Spleen (tissue), 11 donors: Measurements from ENCODE around the gene KLF13. TPM values are rescaled to one million over a fixed set of nuclear protein-coding genes. Genes with fewer than 3 reads are reported as not detected.

ENCODE experiments used
- DNase-seq: peaks from one replicate; pipeline ENCODE4 v3.0.0-alpha.2; 2020
- H3K27ac ChIP-seq, 8 donors: fragments of 200-600 bp; sonication (generic) in 7 of 8; 1 replicate in 4 of 8; 2 replicates in 4 of 8; pipeline versions ENCODE4 v1.5.0 to v1.8.0; 2016 to 2021; ENCODE audit warnings: inconsistent platforms in 4 of 8, mild to moderate bottlenecking in 4 of 8, moderate library complexity in 1 of 8
- H3K27me3 ChIP-seq, 7 donors: fragments of 200-600 bp; sonication (generic) in 6 of 7; replicated peaks in 1 of 7; 1 replicate in 4 of 7; 2 replicates in 3 of 7; pipeline versions ENCODE4 v1.5.0 to v1.8.0; 2016 to 2021; ENCODE audit warnings: inconsistent platforms in 3 of 7, mild to moderate bottlenecking in 1 of 7
- H3K36me3 ChIP-seq, 6 donors: fragments of 200-600 bp; sonication (generic) in 5 of 6; 1 replicate in 4 of 6; 2 replicates in 2 of 6; pipeline versions ENCODE4 v1.5.0 to v1.8.0; 2016 to 2021; ENCODE audit warnings: inconsistent platforms in 2 of 6
- H3K4me1 ChIP-seq, 6 donors: fragments of 200-600 bp; sonication (generic) in 5 of 6; 1 replicate in 3 of 6; 2 replicates in 3 of 6; pipeline versions ENCODE4 v1.5.0 to v1.8.0; 2016 to 2021; ENCODE audit warnings: inconsistent platforms in 3 of 6
- H3K4me3 ChIP-seq, 8 donors: fragments of 200-600 bp; sonication (generic) in 7 of 8; 1 replicate in 4 of 8; 2 replicates in 4 of 8; pipeline versions ENCODE4 v1.5.0 to v1.8.0; 2016 to 2021; ENCODE audit warnings: inconsistent platforms in 4 of 8, mild to moderate bottlenecking in 4 of 8, moderate library complexity in 2 of 8
- H3K9me3 ChIP-seq, 8 donors: fragments of 200-600 bp; sonication (generic) in 7 of 8; 1 replicate in 4 of 8; 2 replicates in 4 of 8; pipeline versions ENCODE4 v1.5.0 to v1.8.0; 2016 to 2021; ENCODE audit warnings: inconsistent platforms in 4 of 8
- CTCF ChIP-seq, 11 experiments: fragments of 200-600 bp in 7 of 11; fragments of 450-650 bp in 4 of 11; sonication (generic) in 4 of 11; IDR thresholded peaks in 8 of 11; conservative IDR thresholded peaks in 3 of 11; 1 replicate in 7 of 11; 2 replicates in 4 of 11; pipeline versions ENCODE4 v1.4.0 to v1.8.0; 2016 to 2021; ENCODE audit warnings: antibody characterized with exemption in 11 of 11, inconsistent platforms in 4 of 11, mild to moderate bottlenecking in 1 of 11
- POLR2A ChIP-seq, 3 donors: fragments of 450-650 bp; IDR thresholded peaks; one replicate each; pipeline ENCODE4 v1.5.1; 2017; ENCODE audit warnings: antibody characterized with exemption in 3 of 3, mild to moderate bottlenecking in 1 of 3
- POLR2AphosphoS5 ChIP-seq, 3 donors: sonication (generic); formaldehyde crosslinking; IDR thresholded peaks; one replicate each; pipeline ENCODE4 v1.5.1; 2017; ENCODE audit warnings: antibody characterized with exemption in 3 of 3
- WGBS, 5 donors: extraction: QIAGEN DNeasy Blood & Tissue Kit in 3 of 5; methylation state at CpG; one replicate each; pipeline versions ENCODE4 v1.1.5 to v1.1.7; 2013 to 2018; 5-methylcytosine and 5-hydroxymethylcytosine counted together
- intact Hi-C: fragments of 100-400 bp; cut with DNase I; formaldehyde crosslinking; loops from one replicate; pipeline ENCODE4 v1.15.0; 2023; ENCODE audit warnings: low total_unique reads
- polyA plus RNA-seq, 3 donors: library from polyadenylated mRNA; stranded (reverse); fragments of 200-250 nt; gene quantifications; one replicate each; pipeline ENCODE4 v1.2.1, GENCODE V29; 2013
- total RNA-seq, 7 donors: library from RNA; depleted of rRNA in 3 of 7; stranded (reverse); fragments of >200 nt in 3 of 7; fragmentation: NEBNext Ultra II Directional in 4 of 7; extraction: Animal tissue kit (Norgen Biotek cat#: 25700) in 4 of 7; gene quantifications; one replicate each; pipeline versions ENCODE4 v1.1.0 to v1.2.1, GENCODE V29; 2016 to 2021
- donor health status: healthy with polysubstance abuse.
- donor health status: DM: no; HTN: no; CAD: no; lungs with moderate emphysema.
- donor health status: DM: no; HTN: no; CAD: no.
- donor health status: Bipolar disorder and iron deficiency.
- donor health status: healthy.
- donor health status: DM: no; HTN: no; CAD: no.
- donor health status: DM: yes; HTN: yes; CAD: no.

KLF13 gene
- total and polyA plus RNA-seq, 10 donors, result 21.8 to 111 (median 81.4) TPM

- intact Hi-C loops, result no loop called here
These were observed 12.3 kb upstream of the KLF13 start for GRCh38 chr15:31314380-31314779.

GRCh38 chr15:31316135-31316795 lies 10.4 kb upstream of the KLF13 start:
- DNase-seq, result no peak

More at GRCh38 chr15:31314380-31314779, 12.3 kb upstream of the KLF13 start:
- Histone ChIP-seq H3K4me1 (peaks cover 0 to 11% (median under 1%) of the 10 kb centered on the region in 6 donors), H3K27me3 (no peaks in the 10 kb centered on the region), H3K9me3 (peaks cover 0 to 13% (median 11%) of the 10 kb centered on the region in 8 donors), H3K27ac (no peak overlapping the region), H3K36me3 (no peaks in the 10 kb centered on the region), H3K4me3 (no peak overlapping the region)
- DNase-seq, result no peak
- WGBS, 5 donors, result 89 to 94% (median 90%) methylated on average over 9 to 12 of the region's 12 CpGs
- TF ChIP-seq POLR2A (IDR thresholded peaks at IDR 0.05), result no peak
- no peak for TF ChIP-seq CTCF (IDR thresholded peaks at IDR 0.05 in 8 of 11, conservative IDR thresholded peaks at IDR 0.05 in 3 of 11)
- TF ChIP-seq POLR2AphosphoS5 (IDR thresholded peaks at IDR 0.05), result no peak

GRCh38 chr15:31317017-31317416 lies 9.6 kb upstream of the KLF13 start:
- H3K27ac ChIP-seq, result no peak overlapping the region
- H3K9me3 ChIP-seq, result peaks cover 0 to 16% (median 11%) of the 10 kb centered on the region in 8 donors
- TF ChIP-seq CTCF (IDR thresholded peaks at IDR 0.05 in 8 of 11, conservative IDR thresholded peaks at IDR 0.05 in 3 of 11), result no peak
- H3K36me3 ChIP-seq, result no peaks in the 10 kb centered on the region
- no peak overlapping the region for H3K4me3 ChIP-seq
- intact Hi-C loops, result no loop called here
- peaks cover 0 to 22% (median 3%) of the 10 kb centered on the region in 6 donors for H3K4me1 ChIP-seq
- no peak for DNase-seq
- H3K27me3 ChIP-seq, result no peaks in the 10 kb centered on the region
- WGBS, 5 donors, result 87 to 96% (median 94%) methylated on average over 3 of the region's 3 CpGs

More at GRCh38 chr15:31316135-31316795, 10.4 kb upstream of the KLF13 start:
- Histone ChIP-seq H3K36me3 (no peaks in the 10 kb centered on the region), H3K9me3 (peaks cover 0 to 13% (median 11%) of the 10 kb centered on the region in 8 donors), H3K27ac (no peak overlapping the region), H3K4me3 (no peak overlapping the region), H3K27me3 (no peaks in the 10 kb centered on the region), H3K4me1 (peaks cover 0 to 22% (median 3%) of the 10 kb centered on the region in 6 donors)
- WGBS, 5 donors, result 90 to 97% (median 92%) methylated on average over 4 to 8 of the region's 8 CpGs
- intact Hi-C loops, result no loop called here
- TF ChIP-seq POLR2A (IDR thresholded peaks at IDR 0.05), result no peak
- no peak for TF ChIP-seq CTCF (IDR thresholded peaks at IDR 0.05 in 8 of 11, conservative IDR thresholded peaks at IDR 0.05 in 3 of 11)
- no peak for TF ChIP-seq POLR2AphosphoS5 (IDR thresholded peaks at IDR 0.05)

- H3K4me3 ChIP-seq, result no peak overlapping the region
- no peak overlapping the region for H3K27ac ChIP-seq
- no peaks in the 10 kb centered on the region for H3K36me3 ChIP-seq
- peaks cover 0 to 22% (median 3%) of the 10 kb centered on the region in 6 donors for H3K4me1 ChIP-seq
- TF ChIP-seq POLR2A (IDR thresholded peaks at IDR 0.05) (no peak), CTCF (IDR thresholded peaks at IDR 0.05 in 8 of 11, conservative IDR thresholded peaks at IDR 0.05 in 3 of 11) (no peak), POLR2AphosphoS5 (IDR thresholded peaks at IDR 0.05) (no peak)
- H3K27me3 ChIP-seq, result no peaks in the 10 kb centered on the region
- WGBS, 5 donors, result 86 to 90% (median 87%) methylated on average over 19 to 21 of the region's 21 CpGs
- no peak for DNase-seq
- H3K9me3 ChIP-seq, result peaks cover 0 to 16% (median 11%) of the 10 kb centered on the region in 8 donors
- intact Hi-C loops, result no loop called here
These were observed 9.0 kb upstream of the KLF13 start for GRCh38 chr15:31317421-31318327.
